ENCODE results near the gene HAS3. TPM values are rescaled to one million over a fixed set of nuclear protein-coding genes. Genes with fewer than 3 reads are reported as not detected.

The HAS3 gene
- total RNA-seq, 2 donors from 2014 or later: 0.11 to 0.28 TPM

- Histone ChIP-seq H3K4me1 (peaks cover 0 to 36% of the 10 kb centered on the region in 2 donors), H3K27ac (no peak overlapping the region), H3K36me3 (no peaks in the 10 kb centered on the region), H3K4me3 (peak overlapping the region in 1 of 2 donors; percentile 61), H3K27me3 (no peaks in the 10 kb centered on the region), H3K9me3 (no peaks in the 10 kb centered on the region)
- no peak for DNase-seq (ENCODE audit: low spot score)
- TF ChIP-seq CTCF (IDR thresholded peaks at IDR 0.05): no peak
Observed at GRCh38 chr16:69108064-69108904, 2.8 kb downstream of the HAS3 start.

GRCh38 chr16:69108905-69109252 is 3.4 kb downstream of the HAS3 start:
- H3K4me3 ChIP-seq: no peak overlapping the region
- H3K4me1 ChIP-seq: peaks cover 0 to 36% of the 10 kb centered on the region in 2 donors
- H3K27me3 ChIP-seq: no peaks in the 10 kb centered on the region
- peaks cover 2% of the 10 kb centered on the region for H3K36me3 ChIP-seq
- no peak overlapping the region for H3K27ac ChIP-seq
- DNase-seq (ENCODE audit: low spot score): no peak
- H3K9me3 ChIP-seq: no peaks in the 10 kb centered on the region
- TF ChIP-seq CTCF (IDR thresholded peaks at IDR 0.05): no peak

GRCh38 chr16:69109486-69110270 is 4.2 kb downstream of the HAS3 start:
- Histone ChIP-seq H3K36me3 (peaks cover 10% of the 10 kb centered on the region), H3K27me3 (no peaks in the 10 kb centered on the region), H3K27ac (no peak overlapping the region), H3K4me1 (peaks cover 0 to 36% of the 10 kb centered on the region in 2 donors), H3K9me3 (no peaks in the 10 kb centered on the region), H3K4me3 (no peak overlapping the region)
- no peak for TF ChIP-seq CTCF (IDR thresholded peaks at IDR 0.05)
- DNase-seq (ENCODE audit: low spot score): no peak

- Histone ChIP-seq H3K4me3 (no peak overlapping the region), H3K9me3 (no peaks in the 10 kb centered on the region), H3K36me3 (peaks cover 14% of the 10 kb centered on the region), H3K27ac (no peak overlapping the region), H3K27me3 (no peaks in the 10 kb centered on the region), H3K4me1 (peaks cover 0 to 32% of the 10 kb centered on the region in 2 donors)
- TF ChIP-seq CTCF (IDR thresholded peaks at IDR 0.05): no peak
- DNase-seq (ENCODE audit: low spot score): no peak
Observed at GRCh38 chr16:69110406-69110805, 5.0 kb downstream of the HAS3 start.

- DNase-seq (ENCODE audit: low spot score): no peak
- Histone ChIP-seq H3K9me3 (no peaks in the 10 kb centered on the region), H3K27ac (no peak overlapping the region), H3K27me3 (no peaks in the 10 kb centered on the region), H3K4me1 (peaks cover 0 to 27% of the 10 kb centered on the region in 2 donors), H3K36me3 (peaks cover 14% of the 10 kb centered on the region), H3K4me3 (no peak overlapping the region)
- no peak for TF ChIP-seq CTCF (IDR thresholded peaks at IDR 0.05)
Observed at GRCh38 chr16:69111216-69111875, 5.9 kb downstream of the HAS3 start.

Data from right atrium auricular region (tissue), 2 donors.